Mucosa of rectum (tissue), 2 donors: ENCODE measurements around the gene MAML1.
A peak's percentile ranks its signal among the peaks of the same experiment; 100 is the strongest.
"Not testable (repeated sequence)": the region's sequence is repeated elsewhere in the genome, so short reads cannot be mapped to it uniquely, and the experiment has no call there.

Experiments
- H3K27ac ChIP-seq, 2 donors: one replicate each; pipeline ENCODE4 v1.7.0; 2013; ENCODE audit warnings: inconsistent platforms in 2 of 2, low read depth in 2 of 2, low read length in 2 of 2
- H3K27me3 ChIP-seq, 2 donors: one replicate each; pipeline ENCODE4 v1.7.0; 2013; ENCODE audit warnings: low read length in 2 of 2; ENCODE audit not compliant: control insufficient read depth in 2 of 2, insufficient read depth in 2 of 2
- H3K36me3 ChIP-seq, 2 donors: one replicate each; pipeline ENCODE4 v1.7.0; 2013; ENCODE audit warnings: low read length in 2 of 2; ENCODE audit not compliant: control insufficient read depth in 2 of 2, insufficient read depth in 2 of 2
- H3K4me1 ChIP-seq, 2 donors: one replicate each; pipeline ENCODE4 v1.7.0; 2013; ENCODE audit warnings: low read length in 2 of 2, mild to moderate bottlenecking in 1 of 2; ENCODE audit not compliant: control insufficient read depth in 2 of 2, insufficient read depth in 2 of 2
- H3K4me3 ChIP-seq, 2 donors: one replicate each; pipeline ENCODE4 v1.7.0; 2013; ENCODE audit warnings: low read length in 2 of 2
- H3K9ac ChIP-seq, 2 donors: one replicate each; pipeline ENCODE4 v1.7.0; 2013; ENCODE audit warnings: low read length in 2 of 2, low read depth in 1 of 2, mild to moderate bottlenecking in 1 of 2
- H3K9me3 ChIP-seq, 2 donors: one replicate each; pipeline ENCODE4 v1.7.0; 2013; ENCODE audit warnings: low read length in 2 of 2; ENCODE audit not compliant: control insufficient read depth in 2 of 2
- donor health status: healthy.
- donor health status: Normal muscosa, but diverticular disease.

Gene MAML1

DNA sequence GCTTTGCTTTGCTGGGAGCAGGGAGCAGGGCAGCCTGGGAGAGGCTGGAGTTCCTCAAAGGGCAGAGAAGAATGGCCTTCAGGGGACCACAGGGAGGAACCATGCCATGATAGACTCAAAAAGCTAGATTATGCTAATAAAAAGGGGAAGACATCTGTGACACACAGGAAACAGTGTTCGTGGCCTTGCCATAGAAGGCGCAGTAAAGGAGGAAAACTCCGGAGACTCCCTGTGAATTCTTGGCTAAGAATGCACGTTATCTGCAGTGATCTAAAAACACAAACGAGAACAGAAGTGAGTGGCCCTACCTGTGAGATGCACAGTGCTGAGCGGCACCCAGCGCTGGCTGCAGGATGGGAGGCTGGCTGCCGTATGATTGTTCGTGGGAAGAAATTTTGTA, 45.3 kb downstream of the MAML1 start:
- peaks cover 2 to 5% of the 10 kb centered on the region in 2 donors for H3K4me1 ChIP-seq
- peaks cover 39 to 50% of the 10 kb centered on the region in 2 donors for H3K36me3 ChIP-seq
- no peak overlapping the region for H3K4me3 ChIP-seq
- H3K9ac ChIP-seq, result no peak overlapping the region
- H3K27me3 ChIP-seq, result no peaks in the 10 kb centered on the region
- peak overlapping the region in 1 of 2 donors; percentile 43 for H3K27ac ChIP-seq
- no peaks in the 10 kb centered on the region for H3K9me3 ChIP-seq

DNA sequence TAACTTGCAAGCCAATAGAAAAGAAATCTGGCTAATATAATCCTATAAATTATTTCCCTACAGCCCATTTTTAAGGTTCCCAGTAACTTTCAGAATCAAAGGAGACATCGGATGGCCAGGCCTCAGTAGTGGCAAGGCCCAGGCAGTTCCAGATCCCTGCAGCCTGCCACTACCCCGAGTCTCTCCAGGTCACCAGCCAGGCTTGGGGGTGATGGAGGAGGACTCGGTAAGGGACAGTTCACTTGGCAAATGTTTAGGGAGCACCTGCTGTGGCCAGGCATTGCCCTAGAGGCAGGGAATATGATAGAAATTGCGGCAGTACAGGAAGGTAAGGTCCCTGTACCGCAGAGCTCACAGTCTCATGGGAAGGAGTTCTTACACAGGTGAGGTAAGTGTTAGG, 46.0 kb downstream of the MAML1 start:
- peaks cover 32 to 44% of the 10 kb centered on the region in 2 donors for H3K36me3 ChIP-seq
- no peak overlapping the region for H3K4me3 ChIP-seq
- no peak overlapping the region for H3K9ac ChIP-seq
- peaks cover 2 to 5% of the 10 kb centered on the region in 2 donors for H3K4me1 ChIP-seq
- H3K27me3 ChIP-seq, result no peaks in the 10 kb centered on the region
- no peaks in the 10 kb centered on the region for H3K9me3 ChIP-seq
- H3K27ac ChIP-seq, result no peak overlapping the region

DNA sequence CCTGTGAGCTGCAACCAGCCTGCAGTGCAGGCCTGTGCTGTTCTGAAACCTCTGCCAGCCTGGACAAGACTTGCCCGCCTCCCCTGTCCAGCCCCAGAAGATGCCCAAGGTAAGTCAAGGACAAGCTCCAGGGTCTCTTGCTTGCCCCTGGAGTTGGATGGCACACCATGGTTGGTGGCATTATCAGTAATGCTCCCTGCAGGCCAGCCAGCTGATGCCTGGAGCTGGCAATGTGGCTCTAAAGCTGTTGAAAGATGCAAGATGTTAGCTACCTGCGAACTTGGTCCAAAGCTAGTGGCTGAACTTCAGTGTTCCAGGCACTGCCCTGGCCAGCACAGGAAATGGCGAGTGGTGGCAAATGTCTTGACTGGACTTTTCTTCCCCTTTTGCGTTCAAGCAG, 47.2 kb downstream of the MAML1 start:
- no peak overlapping the region for H3K4me3 ChIP-seq
- no peak overlapping the region for H3K27ac ChIP-seq
- peaks cover 2 to 5% of the 10 kb centered on the region in 2 donors for H3K4me1 ChIP-seq
- H3K27me3 ChIP-seq, result no peaks in the 10 kb centered on the region
- peaks cover 22 to 33% of the 10 kb centered on the region in 2 donors for H3K36me3 ChIP-seq
- H3K9ac ChIP-seq, result no peak overlapping the region
- no peaks in the 10 kb centered on the region for H3K9me3 ChIP-seq

DNA sequence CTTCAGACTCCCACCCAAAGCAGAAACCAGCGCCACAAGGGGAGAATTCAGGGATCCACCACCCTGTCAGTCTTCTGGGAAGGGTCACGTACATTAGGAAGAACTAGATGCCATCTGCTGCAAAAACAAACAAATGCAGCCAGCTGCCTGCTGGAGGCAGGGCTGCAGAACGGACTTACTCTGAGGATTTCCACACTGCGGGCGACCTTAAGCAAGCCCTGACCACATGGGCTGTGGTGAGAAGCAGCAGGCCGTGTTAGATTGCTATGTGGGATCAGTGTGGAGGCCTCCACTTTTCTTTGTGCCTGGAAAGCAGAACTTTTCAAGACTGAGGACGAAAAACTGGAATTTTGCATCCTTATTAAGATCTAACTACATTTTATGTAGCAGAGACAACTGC, 47.7 kb downstream of the MAML1 start:
- Histone ChIP-seq H3K9me3 (no peaks in the 10 kb centered on the region), H3K9ac (no peak overlapping the region), H3K36me3 (peaks cover 19 to 29% of the 10 kb centered on the region in 2 donors), H3K4me1 (peaks cover 2 to 5% of the 10 kb centered on the region in 2 donors), H3K27me3 (no peaks in the 10 kb centered on the region), H3K27ac (no peak overlapping the region), H3K4me3 (no peak overlapping the region)

DNA sequence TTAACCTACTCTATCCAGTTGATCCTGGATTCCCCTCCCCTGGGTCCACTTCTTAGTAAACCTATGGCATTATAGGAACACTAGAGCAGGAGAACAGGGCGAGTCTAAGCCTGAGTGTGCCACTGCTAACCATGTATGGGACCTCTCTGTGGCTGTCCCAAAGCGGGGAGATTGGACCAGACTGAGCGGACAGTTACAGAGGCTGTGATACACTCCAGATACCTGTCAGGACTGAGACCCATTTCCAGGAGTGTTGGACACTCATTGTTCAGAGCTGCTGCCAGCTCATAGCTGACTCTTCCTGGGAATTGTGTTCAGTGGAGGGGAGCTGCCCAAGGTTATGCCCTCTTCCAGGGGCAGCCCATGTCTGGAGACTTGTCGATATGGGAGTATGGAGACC, 49.2 kb downstream of the MAML1 start:
- no peak overlapping the region for H3K9ac ChIP-seq
- peaks cover 10 to 18% of the 10 kb centered on the region in 2 donors for H3K36me3 ChIP-seq
- H3K9me3 ChIP-seq, result no peaks in the 10 kb centered on the region
- H3K27ac ChIP-seq, result no peak overlapping the region
- H3K4me1 ChIP-seq, result no peaks in the 10 kb centered on the region
- H3K4me3 ChIP-seq, result no peak overlapping the region
- no peaks in the 10 kb centered on the region for H3K27me3 ChIP-seq

DNA sequence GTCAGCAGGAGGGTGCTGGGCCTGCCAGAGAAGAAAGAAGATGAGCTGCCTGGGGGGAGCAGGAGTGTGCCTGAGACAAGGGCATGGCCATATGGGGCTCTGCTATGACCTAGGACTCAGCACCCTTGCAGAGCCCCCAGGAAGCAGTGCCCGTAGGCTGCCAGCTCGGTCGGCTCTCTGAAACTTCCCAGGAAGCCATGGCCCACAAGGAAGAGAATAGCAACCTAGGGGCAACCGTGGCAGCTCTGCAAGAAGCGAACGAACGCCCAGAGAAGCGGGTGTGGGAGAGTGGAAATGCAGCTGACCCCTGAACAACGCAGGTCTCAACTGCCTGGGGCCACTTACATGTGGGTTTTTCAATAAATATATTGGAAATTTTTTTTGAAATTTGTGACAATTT, 50.5 kb downstream of the MAML1 start:
- Histone ChIP-seq H3K36me3 (peaks cover 3 to 10% of the 10 kb centered on the region in 2 donors), H3K4me3 (no peak overlapping the region), H3K27me3 (no peaks in the 10 kb centered on the region), H3K9me3 (no peaks in the 10 kb centered on the region), H3K9ac (no peak overlapping the region), H3K4me1 (no peaks in the 10 kb centered on the region), H3K27ac (no peak overlapping the region)

DNA sequence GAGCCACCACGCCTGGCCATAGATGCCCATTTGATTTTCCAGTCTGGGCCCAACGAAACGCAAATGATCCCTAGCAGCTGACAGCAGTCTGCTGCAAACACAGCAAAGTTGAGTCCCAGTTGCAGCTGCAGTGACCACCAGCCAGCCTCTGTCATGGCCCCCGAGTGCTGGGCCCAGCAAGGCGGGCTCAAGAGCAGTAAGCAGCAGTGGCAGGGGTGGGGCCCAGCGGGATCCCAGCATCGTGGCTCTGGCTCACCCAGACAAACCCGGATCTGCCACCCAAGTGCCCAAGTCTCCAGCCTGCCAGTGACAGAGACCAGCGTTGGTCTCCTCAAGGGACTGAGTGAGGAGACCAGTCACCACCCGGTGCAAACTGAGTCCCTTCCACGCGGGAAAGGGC, 54.2 kb downstream of the MAML1 start:
- no peak overlapping the region for H3K9ac ChIP-seq
- no peaks in the 10 kb centered on the region for H3K36me3 ChIP-seq
- no peak overlapping the region for H3K27ac ChIP-seq
- H3K4me1 ChIP-seq, result no peaks in the 10 kb centered on the region
- H3K4me3 ChIP-seq, result no peak overlapping the region
- H3K27me3 ChIP-seq, result no peaks in the 10 kb centered on the region
- H3K9me3 ChIP-seq, result no peaks in the 10 kb centered on the region

DNA sequence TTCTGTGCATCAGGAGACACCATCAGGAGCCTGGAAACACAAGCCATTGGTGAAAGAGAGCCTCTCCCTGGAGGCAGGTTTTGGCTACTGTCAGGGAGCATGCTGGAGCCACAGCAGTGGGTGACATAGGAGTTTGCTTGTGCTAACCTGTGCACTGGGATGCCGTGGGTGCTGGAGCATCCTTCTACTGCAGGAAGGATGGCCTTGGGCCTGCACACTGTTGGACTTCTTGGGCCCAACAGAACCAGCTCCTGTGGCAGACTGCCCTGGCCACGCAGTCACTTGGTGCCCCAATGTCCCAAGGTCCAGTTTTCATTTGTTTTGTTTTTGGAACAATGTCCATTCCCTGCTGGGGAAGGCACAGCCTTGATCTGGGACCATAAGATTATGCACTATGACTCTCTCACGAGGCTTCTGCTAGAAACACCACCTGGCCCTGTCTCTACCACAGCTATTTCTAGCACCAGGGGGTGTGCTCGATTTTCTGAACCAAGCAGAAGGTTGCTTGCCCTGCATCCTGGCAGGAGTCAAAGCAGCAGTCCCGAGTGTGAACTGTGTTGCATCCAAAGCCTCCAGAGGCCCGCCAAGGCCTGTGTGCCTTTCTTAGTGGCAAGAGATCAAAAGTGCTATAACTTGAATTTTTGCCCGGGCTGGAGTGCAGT, 55.7 kb downstream of the MAML1 start:
- Histone ChIP-seq H3K27ac (no peak overlapping the region), H3K27me3 (no peaks in the 10 kb centered on the region), H3K4me3 (no peak overlapping the region), H3K9ac (no peak overlapping the region), H3K4me1 (peaks cover 0 to 9% of the 10 kb centered on the region in 2 donors), H3K36me3 (no peaks in the 10 kb centered on the region), H3K9me3 (no peaks in the 10 kb centered on the region)

DNA sequence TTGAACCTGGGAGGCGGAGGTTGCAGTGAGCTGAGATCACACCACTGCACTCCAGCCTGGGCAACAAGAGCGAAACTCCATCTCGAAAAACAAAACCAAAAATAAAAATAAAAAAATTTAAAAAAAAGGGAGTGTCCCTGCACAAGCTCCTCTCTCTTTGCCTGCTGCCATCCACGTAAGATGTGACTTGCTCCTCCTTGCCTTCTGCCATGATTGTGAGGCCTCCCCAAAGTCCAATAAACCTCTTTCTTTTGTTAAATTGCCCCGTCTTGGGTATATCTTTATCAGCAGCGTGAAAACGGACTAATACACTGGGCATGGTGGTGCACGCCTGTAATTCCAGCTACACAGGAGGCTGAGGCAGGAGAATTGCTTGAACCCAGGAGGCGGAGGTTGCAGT, 56.7 kb downstream of the MAML1 start:
- H3K4me3 ChIP-seq, H3K36me3 ChIP-seq, H3K9ac ChIP-seq, H3K27me3 ChIP-seq, H3K9me3 ChIP-seq, H3K27ac ChIP-seq: not testable (repeated sequence)
- H3K4me1 ChIP-seq, result peaks cover 4 to 16% of the 10 kb centered on the region in 2 donors

DNA sequence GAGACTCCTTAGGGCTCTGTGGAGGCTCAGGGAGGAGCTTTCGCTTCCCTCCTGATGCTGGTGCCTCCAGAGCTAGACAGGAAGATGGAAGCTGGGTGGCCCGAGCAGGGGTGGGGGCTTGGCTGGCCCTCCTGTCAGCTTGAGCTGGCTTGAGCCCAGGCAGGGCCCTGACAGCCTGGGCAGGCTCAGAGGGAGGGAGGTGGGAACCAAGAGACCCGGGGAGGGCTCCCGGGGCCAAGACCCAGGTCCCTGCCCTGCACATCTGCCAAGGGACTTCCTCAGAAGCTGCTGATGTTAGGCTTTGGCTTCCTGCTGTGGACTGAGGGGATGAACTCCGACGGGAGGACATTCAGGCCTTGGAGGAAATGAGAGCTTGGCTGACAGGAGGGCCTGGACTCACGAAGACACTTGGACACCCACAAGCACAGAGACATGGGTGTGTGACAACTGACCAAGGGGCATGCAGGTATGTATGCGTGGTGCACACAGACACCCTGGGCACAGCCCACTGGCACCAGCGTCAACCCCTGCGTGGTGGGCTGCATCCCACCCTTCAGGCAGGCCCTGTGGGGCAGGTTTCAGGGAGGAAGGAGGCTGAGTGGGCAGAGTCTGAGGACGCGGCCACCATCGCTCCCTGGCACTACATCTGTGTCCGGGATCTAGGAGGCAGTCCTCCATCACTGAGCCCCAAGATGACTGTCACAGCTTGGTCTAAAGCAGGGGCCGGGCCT, 59.4 kb downstream of the MAML1 start:
- no peak overlapping the region for H3K9ac ChIP-seq
- H3K36me3 ChIP-seq, result peaks cover under 1 to 3% of the 10 kb centered on the region in 2 donors
- H3K9me3 ChIP-seq, result no peaks in the 10 kb centered on the region
- no peaks in the 10 kb centered on the region for H3K27me3 ChIP-seq
- H3K4me3 ChIP-seq, result no peak overlapping the region
- peak overlapping the region; percentile 60 to 71 for H3K27ac ChIP-seq
- H3K4me1 ChIP-seq, result peaks cover 20 to 31% of the 10 kb centered on the region in 2 donors
